Measurements from ENCODE around the gene SLC35G3. TPM values are rescaled to one million over a fixed set of nuclear protein-coding genes. Genes with fewer than 3 reads are reported as not detected.

The SLC35G3 gene
- total RNA-seq, 1 experiment from 2014 or later = not detected

DNA sequence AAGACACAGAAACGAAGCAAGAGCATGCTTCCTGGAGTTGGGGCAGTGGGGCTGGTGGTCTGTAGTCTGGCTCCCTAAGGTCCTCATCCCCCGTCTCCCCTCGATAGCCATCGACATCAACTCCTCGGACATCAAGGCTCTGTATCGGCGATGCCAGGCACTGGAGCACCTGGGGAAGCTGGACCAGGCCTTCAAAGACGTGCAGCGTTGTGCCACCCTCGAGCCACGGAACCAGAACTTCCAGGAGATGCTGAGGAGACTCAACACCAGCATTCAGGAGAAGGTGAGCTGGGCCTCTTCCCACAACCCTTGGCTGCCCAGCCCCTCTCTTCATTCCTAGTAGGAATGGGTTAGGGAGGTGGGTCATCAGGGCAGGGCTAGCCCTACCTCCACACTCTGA lies 44.3 kb downstream of the SLC35G3 start:
- Histone ChIP-seq H3K27me3 (replicated peaks; ENCODE audit: insufficient read depth, low read depth, low read length, poor library complexity) (no peaks in the 10 kb centered on the region), H3K4me3 (ENCODE audit: low read depth, low read length, poor library complexity, severe bottlenecking) (no peak overlapping the region), H3K9me3 (ENCODE audit: low read depth, low read length, poor library complexity, severe bottlenecking) (no peaks in the 10 kb centered on the region), H3K27ac (ENCODE audit: low read depth, low read length, poor library complexity, severe bottlenecking) (no peak overlapping the region), H3K36me3 (ENCODE audit: insufficient read depth, low read length, poor library complexity, severe bottlenecking) (no peaks in the 10 kb centered on the region), H3K4me1 (ENCODE audit: insufficient read depth, low read length, poor library complexity, severe bottlenecking) (no peaks in the 10 kb centered on the region)
- no TSS peak for BruUV-seq (replicated peaks)
- ChIA-PET CTCF (no interaction called here), POLR2A (ENCODE audit: low non-redundant PET) (no interaction called here)
- intact Hi-C loops (cut with micrococcal nuclease; ENCODE audit: unreplicated experiment) = no loop called here
- no peak for DNase-seq (ENCODE audit: low spot score)
- TF ChIP-seq, protein P1, sequence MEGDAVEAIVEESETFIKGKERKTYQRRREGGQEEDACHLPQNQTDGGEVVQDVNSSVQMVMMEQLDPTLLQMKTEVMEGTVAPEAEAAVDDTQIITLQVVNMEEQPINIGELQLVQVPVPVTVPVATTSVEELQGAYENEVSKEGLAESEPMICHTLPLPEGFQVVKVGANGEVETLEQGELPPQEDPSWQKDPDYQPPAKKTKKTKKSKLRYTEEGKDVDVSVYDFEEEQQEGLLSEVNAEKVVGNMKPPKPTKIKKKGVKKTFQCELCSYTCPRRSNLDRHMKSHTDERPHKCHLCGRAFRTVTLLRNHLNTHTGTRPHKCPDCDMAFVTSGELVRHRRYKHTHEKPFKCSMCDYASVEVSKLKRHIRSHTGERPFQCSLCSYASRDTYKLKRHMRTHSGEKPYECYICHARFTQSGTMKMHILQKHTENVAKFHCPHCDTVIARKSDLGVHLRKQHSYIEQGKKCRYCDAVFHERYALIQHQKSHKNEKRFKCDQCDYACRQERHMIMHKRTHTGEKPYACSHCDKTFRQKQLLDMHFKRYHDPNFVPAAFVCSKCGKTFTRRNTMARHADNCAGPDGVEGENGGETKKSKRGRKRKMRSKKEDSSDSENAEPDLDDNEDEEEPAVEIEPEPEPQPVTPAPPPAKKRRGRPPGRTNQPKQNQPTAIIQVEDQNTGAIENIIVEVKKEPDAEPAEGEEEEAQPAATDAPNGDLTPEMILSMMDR (conservative IDR thresholded peaks at IDR 0.05; ENCODE audit: low read depth, low read length) = no peak
- TF ChIP-seq EZH2 (IDR thresholded peaks at IDR 0.05; ENCODE audit: borderline replicate concordance, low read depth, low read length, poor library complexity, severe bottlenecking) = no peak

DNA sequence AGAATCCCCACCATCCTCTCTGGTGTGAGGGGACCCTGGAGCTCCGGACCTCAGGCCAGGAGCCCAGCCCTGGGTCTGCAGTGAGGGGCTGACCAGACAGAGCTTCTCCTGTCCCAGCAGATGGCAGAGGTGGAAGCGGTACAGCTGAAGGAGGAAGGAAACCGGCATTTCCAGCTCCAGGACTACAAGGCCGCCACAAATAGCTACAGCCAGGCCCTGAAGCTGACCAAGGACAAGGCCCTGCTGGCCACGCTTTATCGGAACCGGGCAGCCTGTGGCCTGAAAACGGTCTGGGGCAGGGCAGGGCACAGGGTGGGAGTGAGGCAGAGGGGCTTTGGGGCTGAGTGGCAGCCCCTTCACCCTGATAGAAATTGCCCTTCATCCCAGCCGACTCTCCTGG lies 46.0 kb downstream of the SLC35G3 start:
- TF ChIP-seq EZH2 (IDR thresholded peaks at IDR 0.05; ENCODE audit: borderline replicate concordance, low read depth, low read length, poor library complexity, severe bottlenecking) = no peak
- TF ChIP-seq, protein P1 (conservative IDR thresholded peaks at IDR 0.05; ENCODE audit: low read depth, low read length) = no peak
- no peaks in the 10 kb centered on the region for H3K9me3 ChIP-seq (ENCODE audit: low read depth, low read length, poor library complexity, severe bottlenecking)
- no peaks in the 10 kb centered on the region for H3K4me1 ChIP-seq (ENCODE audit: insufficient read depth, low read length, poor library complexity, severe bottlenecking)
- POLR2A ChIA-PET (ENCODE audit: low non-redundant PET) = no interaction called here
- intact Hi-C loops (cut with micrococcal nuclease; ENCODE audit: unreplicated experiment) = no loop called here
- no TSS peak for BruUV-seq (replicated peaks)
- CTCF ChIA-PET = no interaction called here
- no peak overlapping the region for H3K4me3 ChIP-seq (ENCODE audit: low read depth, low read length, poor library complexity, severe bottlenecking)
- no peaks in the 10 kb centered on the region for H3K27me3 ChIP-seq (replicated peaks; ENCODE audit: insufficient read depth, low read depth, low read length, poor library complexity)
- no peaks in the 10 kb centered on the region for H3K36me3 ChIP-seq (ENCODE audit: insufficient read depth, low read length, poor library complexity, severe bottlenecking)
- no peak overlapping the region for H3K27ac ChIP-seq (ENCODE audit: low read depth, low read length, poor library complexity, severe bottlenecking)
- DNase-seq (ENCODE audit: low spot score) = no peak

DNA sequence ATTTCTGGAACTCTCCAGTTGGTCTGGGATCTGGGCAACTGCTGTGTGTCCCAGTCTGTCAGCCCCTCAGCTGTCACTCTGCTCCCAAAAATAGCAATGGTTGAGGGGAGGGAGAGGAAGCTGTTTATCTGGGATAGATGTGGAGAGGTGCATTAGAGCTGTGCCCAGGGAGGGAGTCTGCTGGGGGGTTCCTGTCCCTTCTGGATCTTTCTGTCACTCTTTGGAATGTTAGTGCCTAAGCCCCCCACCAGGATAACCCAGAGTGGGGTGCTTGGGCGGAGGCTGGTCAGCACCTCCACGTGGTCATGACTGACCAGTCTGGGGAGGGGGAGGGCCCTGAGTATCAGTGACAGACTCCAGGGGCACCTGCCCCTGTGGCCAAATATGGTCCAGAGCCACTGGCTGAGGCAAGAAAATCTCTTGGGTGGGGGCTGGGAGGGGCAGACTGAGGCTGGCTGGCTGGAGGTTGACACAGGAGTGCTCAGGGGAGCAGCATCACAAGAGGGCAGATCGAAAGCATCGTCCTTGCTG lies 46.8 kb downstream of the SLC35G3 start, which contains the start of gene UNC45B:
Gene UNC45B, plus strand, starts transcription at position 443 of the 531 bp plus-strand sequence. CDS start 447 bp downstream, outside the sequence.
- no peak within 1 kb of the TSS for H3K27ac ChIP-seq (ENCODE audit: low read depth, low read length, poor library complexity, severe bottlenecking)
- H3K4me3 ChIP-seq (ENCODE audit: low read depth, low read length, poor library complexity, severe bottlenecking) = no peak within 1 kb of the TSS
- BruUV-seq (replicated peaks) = no TSS peak
- no peaks in the 10 kb centered on the region for H3K9me3 ChIP-seq (ENCODE audit: low read depth, low read length, poor library complexity, severe bottlenecking)
- ChIA-PET POLR2A (ENCODE audit: low non-redundant PET) (no interaction called here), CTCF (no interaction called here)
- H3K36me3 ChIP-seq (ENCODE audit: insufficient read depth, low read length, poor library complexity, severe bottlenecking) = no peaks in the 10 kb centered on the region
- H3K27me3 ChIP-seq (replicated peaks; ENCODE audit: insufficient read depth, low read depth, low read length, poor library complexity) = no peaks in the 10 kb centered on the region
- intact Hi-C loops (cut with micrococcal nuclease; ENCODE audit: unreplicated experiment) = no loop called here
- DNase-seq (ENCODE audit: low spot score) = no peak
- no peak for TF ChIP-seq EZH2 (IDR thresholded peaks at IDR 0.05; ENCODE audit: borderline replicate concordance, low read depth, low read length, poor library complexity, severe bottlenecking)
- TF ChIP-seq, protein P1 (conservative IDR thresholded peaks at IDR 0.05; ENCODE audit: low read depth, low read length) = no peak
- H3K4me1 ChIP-seq (ENCODE audit: insufficient read depth, low read length, poor library complexity, severe bottlenecking) = no peaks in the 10 kb centered on the region
